Hypothalamus (tissue), 51 donors: ENCODE results near the gene CUTC.

Experiments used
- DNase-seq, 51 donors: peaks; one replicate each; lab custom pipeline; 2025; lab: John Stamatoyannopoulos, UW

The CUTC gene

DNA sequence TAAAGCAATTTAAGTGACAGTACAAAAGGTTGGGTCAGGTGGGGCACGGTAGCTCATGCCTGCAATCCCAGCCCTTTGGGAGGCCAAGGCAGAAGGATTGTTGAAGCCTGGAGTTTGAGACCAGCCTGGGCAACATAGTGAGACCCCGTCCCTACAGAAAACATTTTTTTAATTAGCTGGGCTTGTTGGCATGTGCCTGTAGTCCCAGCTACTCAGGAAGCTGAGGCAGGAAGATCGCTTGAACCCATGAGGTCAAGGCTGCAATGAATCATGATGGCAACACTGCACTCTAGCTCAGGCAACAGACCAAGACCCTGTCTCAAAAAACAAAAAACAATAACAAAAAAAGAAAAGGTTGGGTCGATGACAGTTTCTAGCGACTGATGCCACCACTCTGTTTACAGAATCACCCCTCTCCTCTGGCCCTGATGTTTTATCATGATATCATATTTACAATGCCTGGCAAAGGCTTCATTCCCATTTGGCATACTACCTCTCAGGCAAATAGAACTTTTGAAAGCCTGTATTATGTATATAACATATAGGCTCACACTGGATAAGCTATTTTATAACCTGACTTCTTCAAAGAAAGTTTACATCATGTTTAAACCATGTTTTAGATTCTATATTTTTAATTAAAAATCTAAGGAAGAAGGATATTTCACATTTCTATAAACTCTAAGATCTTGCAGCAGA, 49.8 kb downstream of the CUTC start:
- DNase-seq = no peak

DNA sequence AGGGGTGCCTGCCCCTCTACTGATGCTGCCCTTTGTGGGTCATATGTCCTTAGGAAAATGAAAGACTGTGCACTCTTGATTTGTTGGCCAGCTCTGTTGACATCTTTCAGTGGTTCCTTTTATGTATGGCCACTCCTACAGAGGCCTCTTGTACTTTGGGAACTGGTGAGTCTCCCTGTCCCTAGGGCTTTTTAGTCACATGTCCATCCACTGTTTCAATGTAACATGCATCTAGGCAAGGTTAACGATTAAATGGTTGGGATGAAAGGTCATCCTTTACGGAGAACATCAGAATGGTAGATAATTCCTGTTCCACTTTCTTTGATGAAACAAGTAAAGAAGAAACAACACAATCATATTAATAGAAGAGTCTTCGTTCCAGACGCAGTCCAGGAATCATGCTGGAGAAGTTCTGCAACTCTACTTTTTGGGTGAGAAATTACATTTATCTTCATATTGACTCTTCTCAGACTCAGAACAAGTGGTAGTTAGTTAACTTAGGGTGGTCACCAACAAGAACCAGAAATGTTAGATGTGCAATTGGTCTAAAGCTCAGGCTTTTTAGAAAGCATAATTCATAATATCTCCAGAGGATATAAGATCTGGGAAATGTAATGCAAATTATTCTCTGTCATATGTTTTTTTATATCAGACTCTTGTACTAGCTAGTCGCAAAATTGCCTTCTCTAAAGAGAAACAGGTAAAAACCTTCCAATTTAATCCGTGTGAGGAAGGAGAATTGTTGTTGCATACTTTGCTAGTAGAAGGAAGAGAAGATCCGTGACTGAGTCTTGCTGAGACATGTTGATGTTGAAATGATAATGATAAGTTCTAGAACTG, 50.6 kb downstream of the CUTC start, which contains the start of gene ABCC2:
ABCC2 (plus strand) TSS at position 194 of the 840 bp plus-strand sequence; CDS start at position 399, 205 bp downstream.
- DNase-seq = no peak

GRCh38 chr10:99784016-99784726, 52.1 kb downstream of the CUTC start:
- no peak for DNase-seq

- no peak for DNase-seq
Measured at GRCh38 chr10:99784727-99785441, 52.9 kb downstream of the CUTC start.

GRCh38 chr10:99785646-99786045, 53.6 kb downstream of the CUTC start:
- no peak for DNase-seq

- DNase-seq = no peak
Measured at GRCh38 chr10:99787311-99787710, 55.3 kb downstream of the CUTC start.

- DNase-seq = no peak
Measured at GRCh38 chr10:99787782-99788445, 55.9 kb downstream of the CUTC start.

- no peak for DNase-seq
Measured at GRCh38 chr10:99788598-99789256, 56.7 kb downstream of the CUTC start.

DNA sequence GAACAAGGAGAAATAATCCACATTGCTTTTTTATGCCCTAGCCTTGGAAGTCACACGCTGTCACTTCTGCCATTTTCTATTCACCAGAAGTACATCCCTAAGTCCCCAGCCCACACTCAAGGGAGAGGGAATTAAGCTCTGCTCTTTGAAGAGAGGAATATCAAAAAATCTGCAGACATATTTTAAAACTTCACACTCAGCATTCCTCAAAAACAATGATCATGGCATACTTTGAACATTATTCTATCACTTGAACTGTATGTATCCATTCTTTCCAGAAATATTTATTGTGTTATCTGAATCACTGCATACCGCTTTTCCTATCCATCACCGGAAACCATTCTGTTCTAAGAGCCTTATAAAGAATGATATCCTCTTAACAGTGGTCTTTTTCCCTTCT, 59.8 kb downstream of the CUTC start:
- no peak for DNase-seq

GRCh38 chr10:99793819-99794218, 61.8 kb downstream of the CUTC start:
- DNase-seq = no peak

GRCh38 chr10:99796928-99797327, 64.9 kb downstream of the CUTC start:
- DNase-seq = no peak

GRCh38 chr10:99798031-99798430, 66.0 kb downstream of the CUTC start:
- no peak for DNase-seq

- no peak for DNase-seq
Measured at GRCh38 chr10:99798920-99799319, 66.9 kb downstream of the CUTC start.

GRCh38 chr10:99799613-99800012, 67.6 kb downstream of the CUTC start:
- no peak for DNase-seq

DNA sequence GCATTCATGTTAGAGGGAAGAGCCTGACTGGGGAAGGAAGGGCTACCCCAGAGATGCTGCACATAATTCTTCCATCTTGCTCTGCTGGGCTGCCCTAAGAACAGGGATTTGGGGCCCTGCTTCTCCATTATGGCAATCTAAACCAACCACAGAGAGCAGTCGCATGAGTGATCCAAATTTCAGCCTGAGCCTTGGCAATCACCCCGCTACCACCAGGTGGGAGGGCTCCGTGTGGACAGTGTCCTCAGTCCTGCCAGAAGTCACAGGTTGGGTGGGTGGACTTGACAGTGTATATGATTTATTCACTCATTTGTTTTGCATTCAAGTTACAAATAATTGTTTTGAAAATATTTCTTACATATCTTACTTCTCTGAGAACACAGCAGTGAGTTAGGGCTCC, 72.4 kb downstream of the CUTC start:
- no peak for DNase-seq

- no peak for DNase-seq
Measured at GRCh38 chr10:99805190-99805589, 73.2 kb downstream of the CUTC start.
